Daoy (cell line): Measurements from ENCODE around the gene CTXN1. TPM values are rescaled to one million over a fixed set of nuclear protein-coding genes. Genes with fewer than 3 reads are reported as not detected.
A peak's percentile ranks its signal among the peaks of the same experiment; 100 is the strongest.

Source experiments
- DNase-seq: peaks from one replicate; pipeline ENCODE4 v3.0.0-alpha.2; 2015; ENCODE audit warnings: low read depth
- total RNA-seq: library from RNA; depleted of rRNA; stranded (reverse); fragments of >200 nt; shearing (Covaris generic); gene quantifications from 2 replicates; pipeline ENCODE4 v1.2.3, GENCODE V29; 2014

CTXN1 gene
- total RNA-seq, 1 experiment from 2014 or later: 3.8 TPM

DNA sequence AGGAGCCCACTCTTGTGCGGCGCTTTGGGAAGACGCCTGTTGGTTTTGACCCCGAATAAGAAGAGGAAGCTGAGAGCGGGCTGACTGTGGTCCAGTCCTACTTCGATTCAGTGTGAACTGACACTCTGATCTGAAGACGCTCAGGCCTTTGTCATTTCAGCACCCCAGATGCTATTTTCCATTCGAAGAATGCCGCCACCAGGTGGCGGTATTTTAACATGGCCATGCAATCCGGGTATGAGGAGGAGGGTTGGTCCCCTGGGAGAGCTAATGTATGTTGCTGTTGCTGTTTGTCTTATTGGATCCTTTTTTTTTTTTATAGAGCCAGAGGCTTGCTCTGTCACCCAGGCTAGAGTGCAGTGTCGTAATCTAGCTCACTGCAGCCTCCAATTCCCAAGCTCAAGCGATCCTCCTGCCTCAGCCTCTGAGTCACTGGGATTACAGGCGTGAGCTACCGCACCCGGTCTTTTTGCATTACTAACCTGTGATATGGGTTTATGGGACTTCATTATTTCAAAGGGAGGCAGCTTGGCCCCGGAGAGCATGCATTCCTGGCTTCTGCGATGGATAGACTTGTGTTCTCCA, 18.3 kb upstream of the CTXN1 start:
- DNase-seq: peak; percentile 85

DNA sequence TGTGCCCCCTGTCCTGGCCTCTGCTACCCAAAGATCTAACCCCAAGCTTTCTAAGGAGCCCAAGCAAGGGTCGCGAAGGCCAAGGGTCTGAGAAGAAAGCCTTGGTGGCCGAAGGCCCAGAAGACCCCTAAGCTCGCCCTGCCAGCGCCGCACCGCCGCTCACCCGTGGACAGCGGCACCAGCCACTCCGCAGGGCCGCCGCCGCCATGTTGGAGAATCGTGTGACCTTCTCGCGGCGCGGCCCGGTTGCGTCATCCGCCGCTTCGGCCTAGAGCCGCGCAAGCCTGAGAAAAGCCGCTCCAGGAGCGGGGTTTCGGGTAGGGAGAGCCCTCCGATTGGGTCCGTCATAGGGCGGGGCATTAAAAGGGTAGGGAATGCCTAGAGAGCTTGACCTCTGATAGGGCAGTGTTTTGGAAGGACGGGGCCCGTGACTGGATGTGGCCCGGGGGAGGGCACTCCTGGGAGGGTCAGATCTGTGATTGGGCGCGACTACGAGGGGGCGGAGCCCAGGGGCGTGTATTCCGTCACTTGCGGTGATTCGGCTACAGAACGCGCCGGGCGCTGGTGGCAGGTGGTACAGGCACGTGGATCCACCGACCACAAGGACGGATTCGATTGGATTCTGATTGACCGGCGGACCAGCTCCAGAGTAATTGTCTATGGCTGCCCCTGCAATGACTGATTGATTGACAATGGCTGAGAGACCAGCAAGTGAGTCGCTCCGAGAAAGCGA, 17.7 kb upstream of the CTXN1 start, which contains the start of gene TIMM44:
Gene TIMM44 (minus strand): TSS at position 223 of the 733 bp plus-strand sequence. CDS start 15 bp downstream, at position 208.
- DNase-seq: peak; percentile 99

DNA sequence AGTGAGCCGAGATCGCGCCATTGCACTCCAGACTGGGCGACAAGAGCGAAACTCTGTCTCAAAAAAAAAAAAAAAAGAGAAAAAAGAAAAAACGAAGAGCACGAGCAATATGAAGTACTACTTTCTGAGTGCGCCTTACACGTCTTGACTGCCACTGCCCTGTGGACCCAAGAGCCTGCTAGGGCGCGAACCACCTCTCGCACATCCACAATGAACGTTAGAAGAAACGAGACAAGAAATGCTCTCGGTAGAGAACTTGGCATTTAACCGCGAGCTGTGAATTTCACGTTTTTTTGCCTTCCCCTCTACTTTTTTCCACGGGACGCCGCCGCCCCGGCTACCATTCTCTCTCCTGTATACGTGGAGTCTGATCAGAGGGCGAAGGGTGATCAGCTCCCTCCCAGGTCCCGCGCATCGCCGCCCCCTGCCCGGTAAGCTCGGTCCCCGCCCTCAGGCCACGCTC, 17.1 kb upstream of the CTXN1 start:
- DNase-seq: peak; percentile 23

DNA sequence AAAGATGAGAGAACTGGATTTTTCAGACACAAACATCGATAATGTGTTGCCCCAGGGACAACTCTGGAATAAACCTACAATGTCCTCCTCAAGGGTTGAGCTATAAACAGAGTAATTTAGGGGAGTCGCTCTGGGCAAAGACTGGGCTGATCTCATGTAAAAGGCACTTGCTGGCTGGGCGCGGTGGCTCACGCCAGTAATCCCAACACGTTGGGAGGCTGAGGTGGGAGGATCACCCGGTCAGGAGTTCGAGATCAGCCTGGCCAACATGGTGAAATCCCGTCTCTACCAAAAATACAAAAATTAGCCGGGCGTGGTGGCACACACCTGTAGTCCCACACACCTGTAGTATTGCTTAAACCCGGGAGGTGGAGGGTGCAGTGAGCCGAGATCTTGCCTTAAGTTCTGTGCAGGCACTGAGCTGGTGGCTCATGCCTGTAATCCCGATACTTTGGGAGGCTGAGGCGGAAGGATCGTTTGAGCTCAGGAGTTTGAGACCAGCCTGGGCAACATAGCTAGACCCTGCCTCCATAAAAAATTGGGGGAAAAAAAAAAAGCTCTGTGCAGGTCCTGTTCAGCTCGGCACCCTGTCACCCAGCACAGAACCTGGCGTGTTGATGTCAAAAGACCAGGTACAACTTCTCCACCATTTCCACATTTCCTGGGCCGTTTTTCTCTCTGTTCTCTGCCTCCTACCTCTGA, 16.1 kb upstream of the CTXN1 start:
- no peak for DNase-seq

DNA sequence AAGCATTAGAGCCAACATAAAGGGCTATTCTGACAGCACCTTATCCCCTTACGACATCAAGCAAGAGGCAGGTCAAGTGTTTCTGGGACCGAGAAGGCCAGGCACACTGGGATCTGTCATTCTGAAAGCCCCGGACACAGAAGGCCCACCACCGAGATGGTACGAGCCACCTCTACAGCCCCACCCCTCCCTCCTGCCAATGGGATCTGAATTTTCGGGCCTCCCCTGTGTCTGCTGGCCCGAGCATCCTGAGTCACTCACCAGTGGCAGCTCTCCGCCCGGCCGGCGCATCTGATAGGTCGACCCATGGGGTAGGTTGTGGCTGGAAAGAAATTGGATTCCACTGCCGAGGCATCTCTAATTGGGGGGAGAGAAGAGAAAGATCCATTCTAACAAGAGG, 14.9 kb upstream of the CTXN1 start:
- DNase-seq: no peak

DNA sequence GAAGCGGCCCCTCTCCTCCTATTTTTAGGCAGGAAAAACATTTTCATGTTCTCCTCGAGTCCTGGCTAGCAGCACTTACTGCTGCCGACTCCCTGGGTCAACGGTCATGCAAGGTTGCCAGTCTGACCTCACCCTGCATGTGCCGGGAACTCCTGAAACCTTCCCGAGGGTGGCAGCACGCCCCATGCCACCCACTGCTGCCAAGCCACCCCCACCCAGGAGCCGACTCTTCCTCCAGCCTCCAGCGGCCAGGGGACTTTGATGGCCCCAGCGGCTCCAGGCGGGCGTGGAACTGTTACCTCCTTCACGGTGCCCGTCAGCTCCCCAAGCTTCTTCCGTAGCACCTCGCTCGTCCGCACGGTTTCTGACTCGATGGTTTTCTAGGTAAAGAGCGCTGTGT, 8.8 kb upstream of the CTXN1 start:
- no peak for DNase-seq

DNA sequence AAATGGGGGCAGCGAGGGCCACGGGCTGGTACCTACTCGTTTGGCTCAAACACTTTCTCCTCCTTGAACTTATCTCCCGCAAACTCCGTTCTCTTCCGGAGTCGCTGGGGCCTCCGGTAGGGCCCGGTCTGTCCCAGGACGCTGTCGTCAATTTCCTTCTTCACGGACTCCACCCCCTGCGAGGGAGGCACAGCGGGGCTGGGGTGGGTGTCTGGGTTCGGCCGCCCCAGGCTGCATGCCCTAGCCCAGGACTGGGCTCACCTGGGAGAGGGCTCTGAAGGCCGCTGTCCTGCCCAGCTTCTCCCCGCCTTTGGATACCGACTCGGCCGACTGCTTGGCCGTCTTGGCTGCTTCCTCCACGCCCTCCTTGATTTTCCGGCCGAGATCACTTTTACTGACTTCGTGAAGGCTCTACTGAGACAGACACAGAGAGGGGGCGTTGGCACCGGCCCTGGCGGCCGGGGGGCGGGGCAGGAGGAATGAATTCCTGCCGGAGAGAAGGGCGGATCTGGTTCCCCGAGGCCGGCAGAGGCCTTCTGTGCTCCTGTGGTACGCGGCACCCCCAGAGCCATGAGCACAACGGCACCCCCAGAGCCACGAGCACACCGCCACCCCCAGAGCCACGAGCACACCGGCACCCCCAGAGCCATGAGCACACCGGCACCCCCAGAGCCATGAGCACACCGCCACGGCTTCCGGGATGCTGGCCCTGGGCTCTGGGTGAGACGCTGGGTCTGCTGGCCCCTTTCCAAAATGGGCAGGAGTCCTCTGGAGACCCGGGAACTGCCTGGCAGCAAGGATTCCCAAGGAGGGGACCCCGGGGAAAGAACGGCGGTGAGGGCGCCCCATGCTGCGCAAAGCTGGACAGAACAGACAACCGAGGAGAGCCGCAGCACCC, 8.1 kb upstream of the CTXN1 start:
- DNase-seq: no peak

DNA sequence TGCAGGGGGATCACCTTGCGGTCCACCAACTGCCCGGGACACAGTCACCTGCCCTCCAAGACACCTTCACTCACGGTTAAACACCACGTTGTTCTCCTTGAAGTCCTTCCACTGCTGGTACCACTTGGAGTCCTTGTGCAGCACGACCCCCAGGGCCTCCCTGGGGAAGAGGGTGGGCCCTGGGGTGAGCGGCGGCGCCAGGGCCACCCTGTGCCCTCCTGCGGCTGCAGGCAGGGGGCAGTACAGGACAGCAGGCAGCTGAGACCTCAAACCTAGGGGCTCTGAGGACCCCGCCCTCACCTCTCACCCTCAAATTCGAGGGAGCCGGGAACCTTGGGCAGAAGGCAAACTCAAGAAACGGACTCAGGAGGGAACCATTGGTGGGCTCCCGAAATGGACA, 7.5 kb upstream of the CTXN1 start:
- DNase-seq: no peak

DNA sequence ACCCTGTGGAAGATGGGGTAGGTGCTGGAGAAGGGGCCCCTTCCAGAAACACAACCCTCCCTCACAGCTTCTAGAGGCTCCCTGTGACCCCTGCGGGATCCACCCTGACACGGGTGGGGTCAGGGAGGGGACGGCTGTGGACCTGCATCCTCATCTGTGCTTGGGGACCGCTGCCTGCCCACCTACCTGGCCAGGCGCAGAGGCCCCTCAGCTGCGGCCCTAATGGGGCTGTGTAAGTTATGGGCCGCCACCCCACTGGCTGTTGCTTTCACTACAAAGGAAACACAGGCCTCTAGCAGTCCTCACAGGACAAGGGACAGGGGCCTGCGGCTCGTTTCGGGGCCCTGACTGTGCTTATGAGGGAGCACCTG, 7.0 kb upstream of the CTXN1 start:
- DNase-seq: no peak

DNA sequence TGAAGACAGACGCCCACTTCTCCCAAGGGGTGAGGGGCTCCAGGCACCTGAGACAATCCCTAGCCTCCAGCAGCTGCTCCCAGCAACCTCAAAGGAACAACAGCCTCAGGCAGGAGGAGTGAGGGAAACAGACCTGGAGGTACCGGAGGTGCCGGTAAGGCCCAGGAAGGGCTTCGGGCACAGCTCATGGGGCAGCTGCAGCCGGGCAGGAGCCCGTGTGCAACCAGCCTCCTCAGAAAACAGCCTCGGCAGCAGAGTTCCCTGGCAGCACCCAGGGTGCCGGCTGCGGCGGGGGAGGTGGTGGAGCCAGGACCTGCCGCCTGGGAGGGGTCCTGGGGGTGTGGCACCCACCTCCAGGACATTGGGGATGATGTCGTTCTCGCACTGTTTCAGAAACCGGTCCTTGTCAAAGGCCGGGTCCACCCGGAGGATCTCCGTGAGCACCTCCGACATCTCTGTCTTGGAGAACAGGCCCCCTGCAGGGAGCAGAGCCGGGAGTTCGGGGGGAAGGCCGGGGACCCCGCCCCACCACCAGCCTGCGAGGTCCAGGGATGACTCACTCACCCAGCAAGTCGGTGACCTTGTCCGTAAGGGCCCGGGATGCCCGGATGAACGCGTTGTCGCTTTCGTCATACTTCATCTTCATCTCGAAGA, 6.5 kb upstream of the CTXN1 start:
- no peak for DNase-seq

DNA sequence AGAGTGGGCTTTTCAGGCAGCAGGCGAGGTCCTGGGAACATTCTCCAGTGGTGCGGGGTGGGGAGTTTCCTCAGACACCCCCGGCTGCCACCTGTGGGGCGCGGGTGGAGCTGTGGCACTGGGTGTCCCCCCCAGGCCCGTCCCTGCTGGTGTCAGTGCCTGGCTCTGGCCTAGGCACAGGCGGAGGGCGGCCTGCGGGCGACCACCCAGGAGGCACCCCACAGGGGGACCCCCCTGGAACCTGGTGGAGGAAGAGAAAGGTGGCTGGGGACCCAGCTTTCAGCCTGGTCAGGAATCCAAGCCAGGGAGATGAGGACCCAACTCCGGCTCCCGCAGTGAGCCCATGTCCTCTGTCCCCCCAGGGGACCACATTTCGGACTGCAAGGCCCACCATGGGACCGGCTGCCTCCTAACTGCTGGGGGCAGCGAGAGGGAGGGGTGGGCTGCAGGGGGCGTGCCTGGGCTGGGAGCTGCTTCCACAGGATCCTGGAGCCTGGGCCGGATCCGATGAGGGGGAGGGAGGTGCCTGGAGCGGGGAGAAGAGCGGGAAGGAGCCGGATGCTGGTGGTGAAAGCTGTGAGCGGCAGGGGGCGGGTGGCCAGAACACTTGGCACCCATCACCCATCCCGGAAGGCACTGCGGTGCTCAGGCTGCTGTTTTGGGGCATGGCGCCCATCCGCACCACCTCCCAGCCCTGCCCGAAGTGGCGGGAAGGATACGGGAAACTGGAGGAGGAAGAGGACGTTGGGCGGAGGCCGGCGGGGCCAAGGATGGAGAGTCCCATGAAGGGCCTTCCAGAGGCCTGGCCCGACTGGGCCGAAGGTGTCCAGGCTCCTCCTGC, 5.5 kb upstream of the CTXN1 start:
- DNase-seq: no peak

DNA sequence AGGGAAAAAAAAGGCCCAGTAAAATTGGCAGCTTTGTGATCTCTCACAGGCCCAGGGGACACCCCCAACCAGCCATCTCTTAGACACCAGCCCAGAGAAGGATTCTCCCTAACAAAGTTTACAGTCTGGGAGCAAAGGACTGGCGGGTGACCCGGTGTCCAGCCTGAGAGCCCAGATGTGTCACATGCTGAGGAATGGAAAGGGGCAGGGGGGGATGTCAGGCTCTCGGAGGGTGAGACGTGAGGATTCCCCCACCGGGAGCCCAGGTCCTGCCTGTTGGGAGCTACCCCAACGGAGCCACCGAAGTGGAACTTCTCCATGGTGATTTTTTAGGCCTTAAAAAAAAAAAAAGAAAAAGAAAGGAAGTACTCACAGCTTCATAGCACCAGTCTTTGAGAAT, 4.8 kb upstream of the CTXN1 start:
- no peak for DNase-seq

DNA sequence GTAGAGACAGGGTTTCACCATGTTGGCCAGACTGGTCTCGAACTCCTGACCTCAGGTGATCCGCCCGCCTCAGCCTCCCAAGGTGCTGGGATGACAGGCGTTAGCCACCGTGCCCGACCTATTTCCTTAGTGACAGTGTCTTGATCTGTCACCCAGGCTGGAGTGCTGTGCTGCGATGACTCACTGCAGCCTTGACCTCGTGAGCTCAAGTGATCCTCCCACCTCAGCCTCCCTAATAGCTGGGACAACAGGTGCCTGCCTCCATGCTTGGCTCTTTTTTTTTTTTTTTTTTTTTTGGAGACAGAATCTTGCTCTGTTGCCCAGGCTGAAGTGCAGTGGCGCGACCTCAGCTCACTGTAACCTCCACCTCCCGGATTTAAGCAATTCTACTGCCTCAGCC, 4.1 kb upstream of the CTXN1 start:
- DNase-seq: peak; percentile 51

DNA sequence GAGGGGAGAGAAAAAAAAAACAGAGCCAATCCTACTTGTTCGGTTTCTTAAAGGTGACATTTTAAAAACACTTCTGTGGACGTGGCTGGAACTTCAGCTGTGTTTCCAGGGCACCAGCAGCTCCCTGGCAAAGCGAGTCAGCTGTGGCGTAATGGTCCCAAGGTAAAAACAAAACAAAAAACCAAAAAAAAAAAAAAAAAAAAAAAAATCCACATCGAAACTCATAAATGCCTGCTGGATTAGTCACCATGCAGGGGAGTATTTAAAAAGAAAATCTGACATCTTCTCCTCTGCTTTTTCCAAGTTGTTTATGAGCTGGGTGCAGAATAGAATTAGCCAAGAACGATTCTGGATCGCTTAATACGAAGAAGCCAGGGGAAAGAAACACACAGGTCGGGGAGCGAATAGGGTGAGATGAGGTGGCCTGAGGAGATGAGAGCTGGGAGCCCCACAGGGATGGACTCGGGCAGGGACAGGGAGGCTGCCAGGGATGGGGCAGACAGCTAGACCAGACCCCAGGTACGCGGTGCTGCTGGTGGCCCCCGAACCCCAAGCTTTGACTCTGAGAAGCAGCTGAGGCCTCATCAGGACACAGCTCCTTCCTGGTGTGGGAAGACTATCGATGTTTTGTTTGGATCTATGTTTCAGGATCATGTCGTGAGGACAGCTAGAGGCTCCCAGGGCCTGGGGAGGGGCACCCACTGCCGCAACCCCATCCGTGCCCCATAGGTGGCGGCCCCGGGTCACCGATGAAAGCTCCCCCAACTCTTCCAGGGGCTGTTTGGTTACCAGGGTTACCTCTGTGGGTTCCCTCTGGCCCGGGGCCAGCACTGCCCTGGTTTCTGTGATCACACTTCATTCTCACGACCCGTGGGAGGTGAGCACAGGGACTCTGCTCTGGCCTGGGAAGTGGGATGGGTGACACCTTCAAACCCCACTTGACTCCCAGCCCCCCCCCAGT, 3.1 kb upstream of the CTXN1 start:
- DNase-seq: peak; percentile 79

DNA sequence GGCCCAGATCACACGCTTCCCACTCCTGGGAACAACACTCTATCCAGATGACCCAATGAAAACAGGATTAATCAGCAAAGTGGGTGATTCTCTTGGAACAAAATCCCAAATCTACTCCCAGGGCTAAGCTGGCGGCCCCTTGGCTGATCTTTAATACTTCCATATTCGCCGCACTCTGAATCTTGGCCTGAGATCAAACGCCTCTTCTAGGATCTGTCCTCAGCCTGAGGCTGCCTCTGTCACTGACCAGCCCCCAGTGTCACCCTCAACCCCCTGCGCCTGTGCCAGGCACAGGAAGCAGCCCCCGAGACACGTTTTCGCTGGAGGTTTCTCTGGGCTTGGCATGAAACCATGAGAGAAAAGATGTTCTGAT, 2.4 kb upstream of the CTXN1 start:
- no peak for DNase-seq

DNA sequence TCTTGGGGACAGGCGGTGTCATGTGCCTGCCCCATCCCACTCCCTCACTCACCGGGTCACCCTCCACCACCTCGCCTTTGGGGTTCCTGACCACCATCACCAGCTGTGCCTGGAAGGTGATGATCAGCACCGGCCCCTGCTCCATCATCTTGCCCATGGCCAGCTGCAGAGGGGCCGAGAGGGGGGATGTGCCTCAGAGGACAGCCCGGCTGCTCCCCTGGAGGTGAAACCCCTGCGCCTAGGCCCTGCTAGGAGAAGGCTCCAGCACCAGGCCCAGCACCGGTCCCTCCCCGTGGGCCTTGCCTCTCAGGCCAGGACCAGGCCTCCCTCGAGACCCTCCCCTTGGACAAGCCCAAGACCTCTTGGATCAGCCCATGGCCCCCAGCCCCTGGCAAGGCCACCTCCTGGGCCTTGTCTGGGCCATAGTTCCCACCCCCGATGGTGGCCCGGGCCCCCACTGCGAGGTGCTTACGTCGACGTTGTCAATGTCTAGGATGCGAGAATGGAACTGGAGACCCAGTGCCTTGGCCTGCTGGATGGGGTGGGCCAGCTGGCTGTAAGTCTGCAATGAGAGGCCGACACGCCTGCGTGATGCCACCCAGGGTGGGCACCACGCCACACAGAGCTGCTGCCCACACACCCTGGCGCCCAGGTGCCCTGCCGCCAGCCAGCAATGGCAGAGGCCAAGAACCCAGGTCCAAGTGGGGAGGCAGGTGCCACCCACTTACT, 1.8 kb upstream of the CTXN1 start:
- no peak for DNase-seq

DNA sequence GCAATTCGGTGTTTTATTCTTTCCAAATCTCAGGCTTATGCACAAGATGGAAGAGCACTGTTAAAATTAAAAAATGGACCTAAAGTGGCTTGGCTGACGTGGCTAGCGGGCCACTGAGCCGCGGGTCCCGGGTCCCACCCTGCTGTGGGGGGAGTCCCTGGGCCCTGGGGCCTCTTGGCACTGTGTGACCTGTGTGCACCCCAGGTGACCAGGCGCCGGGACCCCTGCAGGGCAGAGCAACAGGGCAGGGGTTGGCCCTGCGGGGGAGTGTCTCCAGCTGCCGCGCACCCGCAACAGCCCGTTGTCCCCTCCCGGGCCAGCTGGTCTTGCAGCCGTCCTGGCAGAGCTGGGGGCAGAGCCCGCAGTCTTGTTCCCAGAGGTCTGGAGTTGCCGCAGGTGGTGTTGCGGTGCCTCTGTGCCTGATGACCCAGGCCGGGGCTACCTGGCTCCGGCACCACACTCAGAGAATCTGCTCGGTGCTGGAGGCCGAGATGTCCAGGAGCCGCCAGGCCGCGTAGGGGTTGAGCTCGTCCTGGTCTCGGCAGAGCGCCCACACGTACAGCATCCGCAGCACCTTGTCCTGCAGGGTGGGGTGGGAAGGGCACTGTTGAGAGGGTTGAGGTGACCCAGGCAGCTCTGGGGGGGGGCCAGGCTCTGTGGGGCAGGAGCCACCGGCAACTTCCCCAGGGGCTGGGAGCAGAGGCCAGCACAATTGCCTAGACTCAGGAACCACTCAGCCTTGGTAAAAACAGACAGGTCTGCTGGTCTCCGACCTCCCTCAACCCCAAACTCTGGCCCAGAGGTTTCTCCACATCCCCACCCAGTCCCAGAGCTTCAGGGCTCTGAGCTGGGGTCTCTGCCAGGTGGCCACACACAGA, 1.0 kb upstream of the CTXN1 start:
- DNase-seq: no peak
